Activated CD4-positive, alpha-beta T cell treated with anti-CD3 and anti-CD28 coated beads, Interleukin-2, amount 10 ng/mL, durations not matched to agents 24 days and 14 days (primary cell): ENCODE results near the gene MAN2B2. TPM values are rescaled to one million over a fixed set of nuclear protein-coding genes. Genes with fewer than 3 reads are reported as not detected.

Experiments used
- DNase-seq: peaks from one replicate; pipeline ENCODE4 v3.0.0; 2022
- H3K27ac Mint-ChIP-seq: one replicate; pipeline ENCODE4 v1.8.0; 2022; ENCODE audit warnings: mild to moderate bottlenecking, mixed read lengths
- H3K27me3 Mint-ChIP-seq: one replicate; pipeline ENCODE4 v1.8.0; 2022; ENCODE audit warnings: mixed read lengths
- H3K36me3 Mint-ChIP-seq: one replicate; pipeline ENCODE4 v1.8.0; 2022; ENCODE audit warnings: low read depth, mild to moderate bottlenecking, mixed read lengths
- H3K4me1 Mint-ChIP-seq: one replicate; pipeline ENCODE4 v1.8.0; 2021; ENCODE audit warnings: mixed read lengths
- H3K4me3 Mint-ChIP-seq: one replicate; pipeline ENCODE4 v1.8.0; 2022; ENCODE audit warnings: mild to moderate bottlenecking, moderate library complexity, mixed read lengths
- H3K9me3 Mint-ChIP-seq: one replicate; pipeline ENCODE4 v1.8.0; 2021; ENCODE audit warnings: mixed read lengths
- intact Hi-C: fragments of 100-400 bp; cut with micrococcal nuclease; formaldehyde crosslinking; loops from one replicate; pipeline ENCODE4 v1.15.1; 2023
- total RNA-seq: library from RNA; stranded (reverse); gene quantifications from 2 replicates; pipeline ENCODE4 v1.2.3, GENCODE V29; 2022

MAN2B2 gene
- total RNA-seq, 1 donor from 2014 or later = 14.9 TPM

DNA sequence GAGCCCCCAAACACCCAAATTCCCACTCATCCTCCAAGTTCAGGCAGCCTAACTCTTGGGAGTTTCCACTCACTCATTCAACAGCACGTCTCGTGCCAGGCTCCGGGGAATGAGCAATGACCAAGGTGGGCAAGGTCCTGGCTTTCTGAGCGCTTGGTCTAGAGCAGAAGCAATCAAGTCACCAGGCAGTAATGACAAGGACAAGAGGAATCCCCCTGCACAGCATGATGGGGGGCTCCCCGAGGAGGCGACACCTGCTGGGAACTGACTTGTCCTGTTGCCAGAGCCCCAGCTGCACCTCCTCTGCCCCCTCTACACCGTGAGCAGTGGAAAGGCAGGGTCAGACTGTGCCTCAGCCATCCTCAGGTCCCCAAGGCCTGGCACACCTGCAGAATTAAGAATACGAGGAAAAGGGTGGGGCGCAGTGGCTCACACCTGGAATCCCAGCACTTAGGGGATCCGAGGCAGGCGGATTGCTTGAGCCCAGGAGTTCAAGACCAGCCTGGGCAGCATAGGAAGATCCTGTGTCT lies 39.8 kb downstream of the MAN2B2 start:
- Mint-ChIP-seq H3K36me3 (peaks cover 49% of the 10 kb centered on the region), H3K4me3 (no peak overlapping the region), H3K27ac (no peak overlapping the region), H3K27me3 (no peaks in the 10 kb centered on the region), H3K9me3 (no peaks in the 10 kb centered on the region), H3K4me1 (no peaks in the 10 kb centered on the region)
- intact Hi-C loops = no loop called here
- DNase-seq = no peak

DNA sequence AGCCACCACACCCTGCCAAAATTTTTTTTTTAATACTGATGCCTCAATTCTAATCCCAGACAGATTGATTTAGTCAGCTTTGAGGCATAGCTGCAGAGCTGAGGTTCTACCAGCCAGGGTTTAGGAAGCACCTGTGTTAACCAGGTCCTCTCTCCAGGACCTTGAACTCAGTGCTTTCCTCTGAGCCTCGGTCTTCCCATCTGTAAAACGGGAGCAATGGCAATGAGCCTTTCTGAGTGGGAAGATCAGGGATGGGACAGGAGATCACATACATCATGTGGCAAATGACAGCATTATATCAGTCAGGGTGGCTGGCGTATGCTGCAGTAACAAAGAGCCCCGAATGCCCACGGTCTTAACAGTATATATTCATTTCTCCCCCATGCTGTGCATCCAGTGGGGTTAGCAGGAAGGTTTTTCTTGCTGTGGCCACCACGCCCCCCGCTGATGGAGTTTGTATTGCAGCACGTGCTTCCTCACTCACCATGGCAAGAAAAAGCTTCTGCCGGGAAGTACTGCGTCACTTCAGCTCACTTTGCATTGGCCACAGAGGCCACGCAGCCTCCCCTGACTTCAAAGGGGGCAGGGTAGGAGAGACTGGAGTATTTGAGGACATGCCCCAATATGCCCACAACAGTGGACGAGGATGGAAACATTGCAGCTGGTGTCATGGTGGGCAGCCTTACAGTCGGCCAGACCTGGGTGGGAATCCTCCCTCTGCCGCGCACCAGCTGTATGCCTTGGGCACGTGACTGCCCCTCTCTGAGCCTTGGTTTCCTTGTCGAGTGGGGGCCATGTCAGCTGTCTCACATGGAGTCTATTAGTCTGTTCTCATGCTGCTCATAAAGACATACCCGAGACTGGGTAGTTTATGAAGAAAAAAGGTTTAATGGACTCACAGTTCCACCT lies 41.4 kb downstream of the MAN2B2 start:
- no peaks in the 10 kb centered on the region for H3K27me3 Mint-ChIP-seq
- H3K36me3 Mint-ChIP-seq = peaks cover 47% of the 10 kb centered on the region
- no peaks in the 10 kb centered on the region for H3K4me1 Mint-ChIP-seq
- H3K9me3 Mint-ChIP-seq = no peaks in the 10 kb centered on the region
- H3K27ac Mint-ChIP-seq = no peak overlapping the region
- intact Hi-C loops = no loop called here
- no peak for DNase-seq
- H3K4me3 Mint-ChIP-seq = no peak overlapping the region

DNA sequence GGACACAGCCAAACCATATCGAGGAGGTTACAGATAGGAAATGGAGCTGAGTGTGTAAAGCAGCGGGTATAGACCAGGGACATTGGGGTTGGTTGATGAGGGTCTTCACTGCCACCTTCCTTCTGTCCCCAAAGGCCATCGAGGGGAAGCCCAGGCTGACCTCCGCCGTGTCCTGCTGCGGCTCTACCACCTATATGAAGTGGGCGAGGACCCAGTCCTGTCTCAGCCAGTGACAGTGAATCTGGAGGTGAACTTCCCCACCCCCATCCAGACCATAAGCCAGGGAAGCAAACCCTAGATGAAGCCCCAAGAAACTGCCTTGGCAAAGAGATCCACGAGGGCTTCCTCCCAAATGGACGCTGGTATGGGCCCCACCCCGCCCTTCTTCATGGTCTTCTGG lies 42.3 kb downstream of the MAN2B2 start:
- Mint-ChIP-seq H3K4me3 (no peak overlapping the region), H3K36me3 (peaks cover 42% of the 10 kb centered on the region), H3K9me3 (no peaks in the 10 kb centered on the region), H3K27ac (no peak overlapping the region), H3K4me1 (no peaks in the 10 kb centered on the region), H3K27me3 (no peaks in the 10 kb centered on the region)
- intact Hi-C loops = no loop called here
- DNase-seq = no peak

DNA sequence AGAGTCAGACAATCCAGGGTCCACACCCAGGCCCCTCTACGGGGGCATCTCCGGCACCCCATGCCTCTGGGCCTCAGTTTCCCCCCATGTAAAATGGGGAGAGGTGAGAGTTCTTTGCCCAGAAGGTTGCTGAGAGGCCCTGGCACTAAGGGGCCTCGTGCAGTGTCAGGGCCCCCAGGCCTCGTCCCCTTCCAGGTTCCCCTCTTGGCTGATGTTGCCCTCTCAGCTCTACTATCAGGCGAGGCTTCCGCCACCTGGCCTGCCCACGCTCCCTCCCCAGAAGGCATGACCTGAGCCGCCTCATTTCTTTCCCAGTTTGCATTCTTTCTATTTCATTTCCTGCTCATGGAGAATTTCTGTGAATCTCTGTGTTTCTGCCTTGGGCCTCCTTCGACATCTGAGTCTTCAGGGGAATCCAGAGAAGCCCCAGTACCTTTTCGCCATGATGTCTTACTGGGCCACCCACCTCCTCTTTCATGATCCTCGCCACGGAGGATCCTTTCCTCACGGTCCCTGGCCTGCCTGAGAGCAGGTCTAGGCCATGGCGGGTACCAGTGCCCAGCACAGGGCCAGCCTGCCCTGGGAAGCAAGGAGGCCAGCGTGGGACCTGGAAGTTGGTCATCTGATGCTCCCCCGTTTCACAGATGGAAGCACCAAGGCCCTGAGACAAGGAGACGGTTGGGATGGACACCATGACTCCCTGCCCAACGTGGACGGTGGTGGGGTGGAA lies 43.6 kb downstream of the MAN2B2 start:
- DNase-seq = no peak
- Mint-ChIP-seq H3K4me1 (no peaks in the 10 kb centered on the region), H3K27ac (no peak overlapping the region), H3K9me3 (no peaks in the 10 kb centered on the region), H3K4me3 (no peak overlapping the region), H3K27me3 (no peaks in the 10 kb centered on the region), H3K36me3 (peaks cover 37% of the 10 kb centered on the region)
- intact Hi-C loops = no loop called here

DNA sequence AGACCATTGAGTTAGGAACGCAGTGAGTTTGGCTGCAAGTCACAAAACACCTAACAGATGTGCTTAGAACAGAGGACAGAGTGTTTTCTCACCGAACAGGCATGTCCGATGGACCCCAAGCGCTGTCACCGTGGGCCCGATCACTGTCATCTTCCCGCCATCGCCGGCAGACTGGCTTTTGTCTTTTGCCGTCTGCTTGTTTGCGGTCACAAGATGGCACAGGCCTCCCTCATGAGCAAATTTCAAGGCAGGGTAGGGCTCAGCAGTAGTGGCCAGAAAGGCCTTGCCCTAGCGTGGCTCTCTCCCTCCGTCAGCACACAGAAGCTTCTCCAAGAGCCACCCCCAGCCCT lies 44.1 kb downstream of the MAN2B2 start:
- peaks cover 33% of the 10 kb centered on the region for H3K36me3 Mint-ChIP-seq
- no peaks in the 10 kb centered on the region for H3K9me3 Mint-ChIP-seq
- no peak overlapping the region for H3K4me3 Mint-ChIP-seq
- no peaks in the 10 kb centered on the region for H3K4me1 Mint-ChIP-seq
- H3K27me3 Mint-ChIP-seq = no peaks in the 10 kb centered on the region
- no peak overlapping the region for H3K27ac Mint-ChIP-seq
- no peak for DNase-seq
- intact Hi-C loops = no loop called here

DNA sequence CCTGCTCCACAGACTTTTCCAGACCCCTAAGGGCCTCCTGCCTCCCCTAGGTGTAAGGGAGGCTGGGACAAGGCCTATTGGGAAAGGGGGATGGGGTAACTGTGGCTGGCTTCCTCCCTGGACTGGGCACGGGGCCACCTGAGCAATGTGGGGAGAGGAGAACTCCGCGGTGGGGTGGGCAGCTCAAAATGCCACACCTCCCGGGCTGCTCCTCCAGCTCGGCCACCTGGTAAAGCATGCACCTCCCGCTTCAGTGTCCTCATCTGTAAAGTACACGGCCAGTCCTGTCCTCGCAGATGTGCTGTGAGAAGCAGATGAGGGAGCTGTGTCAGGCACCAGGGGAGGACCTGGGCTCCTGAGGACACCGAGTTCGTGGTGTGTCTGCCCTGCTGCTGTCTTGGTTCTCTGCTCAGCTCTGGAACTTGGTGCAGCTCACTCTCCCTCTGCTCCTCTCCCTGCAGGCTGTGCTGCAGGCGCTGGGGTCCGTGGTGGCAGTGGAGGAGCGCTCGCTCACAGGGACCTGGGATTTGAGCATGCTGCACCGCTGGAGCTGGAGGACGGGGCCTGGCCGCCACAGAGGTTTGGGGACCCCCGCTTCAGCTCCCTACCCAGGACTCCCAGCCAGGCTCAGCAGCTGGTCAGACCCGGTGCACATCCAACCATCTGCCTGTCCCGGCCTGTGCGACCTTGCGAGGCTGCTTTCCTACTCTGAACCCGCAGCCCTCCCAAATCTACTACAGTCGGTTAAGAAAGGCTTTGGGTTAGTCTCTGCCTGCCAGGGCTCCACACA lies 44.7 kb downstream of the MAN2B2 start:
- H3K4me3 Mint-ChIP-seq = no peak overlapping the region
- H3K27me3 Mint-ChIP-seq = no peaks in the 10 kb centered on the region
- intact Hi-C loops = no loop called here
- H3K36me3 Mint-ChIP-seq = peaks cover 31% of the 10 kb centered on the region
- no peak overlapping the region for H3K27ac Mint-ChIP-seq
- H3K4me1 Mint-ChIP-seq = no peaks in the 10 kb centered on the region
- DNase-seq = no peak
- H3K9me3 Mint-ChIP-seq = no peaks in the 10 kb centered on the region

DNA sequence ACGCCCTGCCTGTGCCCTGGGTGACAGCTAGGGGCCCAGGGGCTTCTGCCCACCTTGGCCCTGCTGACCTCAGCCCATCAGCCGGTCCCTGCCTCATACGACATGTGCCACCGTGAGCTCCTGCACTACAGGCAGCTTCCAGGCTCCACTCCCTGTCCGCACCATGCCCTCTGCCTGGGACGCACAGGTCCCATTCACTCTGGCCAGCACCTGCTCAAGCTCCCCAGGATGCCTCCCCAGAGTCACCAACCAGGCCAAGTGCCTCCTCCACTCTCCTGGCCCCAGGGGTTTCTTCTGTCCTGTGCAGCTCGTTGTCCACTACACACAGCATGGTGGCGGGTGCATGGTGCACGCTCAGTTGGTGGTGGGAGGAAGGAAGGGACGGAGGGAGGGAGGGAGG lies 45.3 kb downstream of the MAN2B2 start:
- H3K4me1 Mint-ChIP-seq = no peaks in the 10 kb centered on the region
- no peaks in the 10 kb centered on the region for H3K9me3 Mint-ChIP-seq
- H3K27ac Mint-ChIP-seq = no peak overlapping the region
- peaks cover 29% of the 10 kb centered on the region for H3K36me3 Mint-ChIP-seq
- H3K4me3 Mint-ChIP-seq = no peak overlapping the region
- H3K27me3 Mint-ChIP-seq = no peaks in the 10 kb centered on the region
- no peak for DNase-seq
- intact Hi-C loops = no loop called here

DNA sequence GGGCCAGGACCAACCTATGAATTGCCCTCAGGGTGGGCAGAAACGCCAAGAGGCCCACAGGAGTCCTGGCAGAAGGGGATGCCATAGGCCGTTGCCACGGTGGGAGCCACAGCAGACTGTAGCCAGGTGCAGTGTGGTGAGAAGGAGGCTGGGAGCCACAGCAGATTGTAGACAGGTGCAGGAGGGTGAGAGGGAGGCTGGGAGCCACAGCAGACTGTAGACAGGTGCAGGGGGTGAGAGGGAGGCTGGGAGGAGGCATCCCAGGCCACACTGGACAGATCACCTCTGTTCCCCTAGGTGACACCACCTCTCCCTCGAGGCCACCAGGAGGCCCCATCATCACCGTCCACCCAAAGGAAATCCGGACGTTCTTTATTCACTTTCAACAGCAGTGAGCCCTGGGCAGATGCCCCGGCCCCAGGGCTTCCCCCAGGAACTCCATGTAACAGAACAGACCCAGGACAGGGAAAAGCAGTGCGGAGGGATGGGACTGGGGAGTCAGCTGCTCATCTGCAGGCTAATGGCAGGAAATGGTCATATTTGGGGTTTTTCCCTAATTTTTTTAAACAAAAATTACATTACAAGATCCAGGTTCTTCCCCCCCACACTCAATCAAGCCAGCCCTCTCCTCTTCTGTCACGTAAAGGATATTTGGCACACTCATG lies 46.0 kb downstream of the MAN2B2 start:
- intact Hi-C loops = no loop called here
- Mint-ChIP-seq H3K9me3 (no peaks in the 10 kb centered on the region), H3K27ac (no peak overlapping the region), H3K4me3 (no peak overlapping the region), H3K36me3 (peaks cover 25% of the 10 kb centered on the region), H3K27me3 (no peaks in the 10 kb centered on the region), H3K4me1 (no peaks in the 10 kb centered on the region)
- no peak for DNase-seq

DNA sequence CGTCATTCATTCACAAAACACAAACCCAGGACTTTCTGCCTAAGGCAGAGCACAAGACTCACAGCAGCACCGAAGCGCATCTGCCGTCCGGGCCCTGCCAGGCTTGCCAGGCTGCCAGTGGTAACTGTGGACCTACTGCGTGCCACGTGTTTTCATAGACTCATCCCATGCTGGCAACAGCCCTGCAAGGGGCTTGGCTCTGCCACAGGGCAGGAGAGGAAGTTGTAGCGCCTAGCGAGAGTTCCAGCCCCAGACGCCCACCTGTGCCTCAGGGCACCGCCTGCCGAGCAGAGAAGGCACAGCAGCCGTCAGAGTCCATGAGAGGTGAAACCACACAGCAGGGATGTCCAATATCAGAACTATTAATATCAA lies 46.6 kb downstream of the MAN2B2 start:
- Mint-ChIP-seq H3K4me3 (no peak overlapping the region), H3K27me3 (no peaks in the 10 kb centered on the region), H3K36me3 (peaks cover 20% of the 10 kb centered on the region), H3K9me3 (no peaks in the 10 kb centered on the region), H3K27ac (no peak overlapping the region), H3K4me1 (no peaks in the 10 kb centered on the region)
- intact Hi-C loops = no loop called here
- DNase-seq = no peak

DNA sequence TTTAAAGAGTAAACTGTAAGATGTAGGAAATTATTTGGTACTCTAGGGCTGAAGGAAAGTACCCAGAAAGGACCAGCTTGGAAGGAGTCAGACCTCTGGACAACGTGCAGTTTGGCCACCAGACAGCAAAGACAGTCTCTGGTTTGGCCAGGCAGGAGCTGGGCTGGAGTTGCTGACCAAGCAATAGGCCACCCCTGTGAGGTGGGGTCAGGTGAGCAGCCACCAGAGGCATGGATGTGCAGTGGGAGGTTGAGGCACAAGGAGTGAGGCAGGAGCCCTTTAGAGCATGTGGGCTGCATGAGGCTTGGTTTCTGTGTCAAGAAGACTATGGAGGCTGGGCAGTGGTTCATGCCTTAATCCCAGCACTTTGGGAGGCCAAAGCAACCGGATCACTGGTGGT lies 47.8 kb downstream of the MAN2B2 start:
- no peak for DNase-seq
- H3K9me3 Mint-ChIP-seq = no peaks in the 10 kb centered on the region
- no peak overlapping the region for H3K4me3 Mint-ChIP-seq
- intact Hi-C loops = no loop called here
- no peak overlapping the region for H3K27ac Mint-ChIP-seq
- peaks cover 10% of the 10 kb centered on the region for H3K36me3 Mint-ChIP-seq
- no peaks in the 10 kb centered on the region for H3K4me1 Mint-ChIP-seq
- no peaks in the 10 kb centered on the region for H3K27me3 Mint-ChIP-seq

DNA sequence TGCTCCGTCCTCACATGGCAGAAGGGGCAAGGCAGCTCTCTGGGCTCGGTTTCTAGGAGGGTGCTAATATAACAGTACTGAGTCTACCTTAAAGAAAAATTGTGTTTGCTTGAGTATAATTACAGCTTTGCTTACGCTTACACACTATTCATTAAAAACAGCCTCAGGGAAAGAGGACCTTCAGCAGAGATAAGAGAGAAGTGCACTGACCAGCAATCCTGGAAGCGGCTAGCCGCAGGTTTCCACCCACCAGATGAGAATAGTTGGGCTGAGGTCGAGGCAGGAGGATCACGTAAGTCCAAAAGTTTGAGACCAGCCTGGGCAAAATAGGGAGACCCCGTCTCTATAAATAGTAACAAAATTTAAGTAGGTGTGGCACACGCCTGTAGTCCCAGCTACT lies 50.3 kb downstream of the MAN2B2 start:
- no peak for DNase-seq
- Mint-ChIP-seq H3K4me1 (no peaks in the 10 kb centered on the region), H3K36me3 (peaks cover 2% of the 10 kb centered on the region), H3K27me3 (no peaks in the 10 kb centered on the region), H3K9me3 (no peaks in the 10 kb centered on the region), H3K27ac (no peak overlapping the region), H3K4me3 (no peak overlapping the region)
- intact Hi-C loops = no loop called here

DNA sequence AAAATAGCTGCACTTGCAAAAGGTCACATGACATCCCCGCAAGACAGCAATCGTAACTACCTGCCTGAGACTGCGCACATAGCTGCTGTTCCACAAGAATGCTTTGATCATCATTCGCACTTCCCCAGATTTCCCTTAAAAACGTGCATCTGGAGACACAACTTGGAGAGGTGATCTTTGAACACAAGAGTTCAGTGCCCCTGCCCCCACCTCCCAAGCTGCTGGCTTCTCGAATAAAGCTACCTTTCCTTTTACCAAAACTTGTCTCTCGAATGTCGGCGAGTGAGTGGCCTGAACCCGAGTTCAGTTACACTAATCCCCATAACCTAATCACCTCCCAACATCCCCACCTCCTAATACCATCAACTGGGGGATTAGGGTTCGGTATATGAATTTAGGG lies 51.1 kb downstream of the MAN2B2 start:
- Mint-ChIP-seq H3K4me1 (no peaks in the 10 kb centered on the region), H3K36me3 (peaks cover 2% of the 10 kb centered on the region)
- intact Hi-C loops = no loop called here

DNA sequence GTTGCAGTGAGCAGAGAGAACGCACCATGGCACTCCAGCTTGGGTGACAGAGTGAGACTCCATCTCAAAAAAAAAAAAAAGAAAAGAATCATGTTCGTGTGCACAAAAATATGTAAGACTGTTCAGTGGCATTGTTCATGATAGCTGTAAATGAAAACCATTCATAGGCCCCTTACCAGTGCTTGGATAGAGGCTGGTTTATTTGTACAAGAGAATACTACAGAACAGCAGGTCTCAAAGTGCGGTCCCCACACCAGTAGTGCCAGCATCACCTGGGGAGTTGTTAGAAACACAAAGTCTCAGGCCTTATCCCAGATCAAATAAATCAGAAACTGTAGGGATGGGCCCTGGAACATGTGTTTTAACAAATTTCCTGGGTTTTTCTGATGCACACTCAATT lies 52.8 kb downstream of the MAN2B2 start:
- Mint-ChIP-seq H3K9me3 (no peaks in the 10 kb centered on the region), H3K4me3 (no peak overlapping the region), H3K4me1 (no peaks in the 10 kb centered on the region), H3K27me3 (peaks cover 3% of the 10 kb centered on the region), H3K27ac (no peak overlapping the region), H3K36me3 (no peaks in the 10 kb centered on the region)
- intact Hi-C loops = no loop called here
- DNase-seq = no peak

More for the DNA sequence above, 51.1 kb downstream of the MAN2B2 start:
- no peak overlapping the region for H3K4me3 Mint-ChIP-seq
- H3K27me3 Mint-ChIP-seq = peaks cover 3% of the 10 kb centered on the region
- DNase-seq = no peak
- no peak overlapping the region for H3K27ac Mint-ChIP-seq
- no peaks in the 10 kb centered on the region for H3K9me3 Mint-ChIP-seq
